H1 (cell line): ENCODE measurements around the gene RPS6KA4. TPM values are rescaled to one million over a fixed set of nuclear protein-coding genes. Genes with fewer than 3 reads are reported as not detected.

Experiments
- CTCF ChIA-PET: fragments of 300-600 bp; sonication (Branson Sonifier 250); formaldehyde crosslinking; loops from one replicate; lab custom pipeline; 2021; ENCODE audit not compliant: partially characterized antibody; lab: Charles Lee
- POLR2A ChIA-PET: fragments of 300-600 bp; sonication (Branson Sonifier 250); formaldehyde crosslinking; loops from one replicate; lab custom pipeline; 2021; ENCODE audit warnings: inconsistent platforms; ENCODE audit not compliant: partially characterized antibody; lab: Charles Lee
- DNase-seq, 2 experiments: peaks; one replicate each; pipeline versions ENCODE4 v3.0.0 to v3.0.0-alpha.2; 2010 to 2022; ENCODE audit warnings: low spot score in 2 of 2, low read depth in 1 of 2, mixed read lengths in 1 of 2
- FAIRE-seq: peaks from 2 replicates; lab custom pipeline; 2011; peaks lifted over from hg19 to GRCh38; lab: Jason Lieb, UNC
- H2AFZ ChIP-seq: 2 replicates; pipeline ENCODE4 v1.8.1; 2012; ENCODE audit warnings: low read length, inconsistent platforms
- H2AK5ac ChIP-seq: 2 replicates; pipeline ENCODE4 v1.6.1; 2013; ENCODE audit warnings: low read depth, low read length
- H2BK120ac ChIP-seq: replicated peaks from 2 replicates; pipeline ENCODE3; 2013; ENCODE audit warnings: low read depth, low read length, inconsistent platforms
- H2BK12ac ChIP-seq: 2 replicates; pipeline ENCODE4 v1.6.1; 2013; ENCODE audit warnings: low read depth, low read length
- H2BK15ac ChIP-seq: 2 replicates; pipeline ENCODE4 v1.6.1; 2013; ENCODE audit warnings: low read length
- H2BK20ac ChIP-seq: 2 replicates; pipeline ENCODE4 v1.6.1; 2013; ENCODE audit warnings: low read length
- H2BK5ac ChIP-seq: 2 replicates; pipeline ENCODE4 v1.6.1; 2013; ENCODE audit warnings: low read depth, low read length
- H3K14ac ChIP-seq: 2 replicates; pipeline ENCODE4 v1.6.1; 2013; ENCODE audit warnings: inconsistent platforms; ENCODE audit not compliant: insufficient read length
- H3K18ac ChIP-seq: 2 replicates; pipeline ENCODE4 v1.6.1; 2013; ENCODE audit warnings: low read length; ENCODE audit errors: extremely low read depth
- H3K23ac ChIP-seq: 2 replicates; pipeline ENCODE4 v1.6.1; 2013; ENCODE audit warnings: inconsistent platforms; ENCODE audit not compliant: insufficient read length
- H3K23me2 ChIP-seq: 2 replicates; pipeline ENCODE4 v1.6.1; 2013; ENCODE audit warnings: low read depth, low read length
- H3K27ac ChIP-seq: 2 replicates; pipeline ENCODE4 v1.6.1; 2011; ENCODE audit warnings: low read depth, low read length, inconsistent platforms
- H3K27me3 ChIP-seq, 4 experiments: replicated peaks in 1 of 4; 1 replicate in 1 of 4; 2 replicates in 3 of 4; pipeline versions ENCODE4 v1.6.1 to v1.8.1; 2011 to 2013; ENCODE audit warnings: low read length in 3 of 4, mild to moderate bottlenecking in 3 of 4, inconsistent platforms in 2 of 4, mixed read lengths in 2 of 4, moderate library complexity in 1 of 4; ENCODE audit not compliant: control insufficient read depth in 3 of 4, insufficient read depth in 3 of 4; ENCODE audit errors: extremely low read depth in 1 of 4
- H3K36me3 ChIP-seq, 4 experiments: 2 replicates each; pipeline versions ENCODE4 v1.6.1 to v1.8.1; 2011 to 2013; ENCODE audit warnings: mild to moderate bottlenecking in 4 of 4, low read length in 3 of 4, moderate library complexity in 2 of 4, control low read depth in 1 of 4, inconsistent platforms in 1 of 4; ENCODE audit not compliant: insufficient read depth in 4 of 4, control insufficient read depth in 2 of 4
- H3K4ac ChIP-seq: replicated peaks from 2 replicates; pipeline ENCODE3; 2013; ENCODE audit warnings: low read length, low read depth, mixed read lengths, inconsistent platforms; ENCODE audit not compliant: insufficient read length
- H3K4me1 ChIP-seq, 4 experiments: replicated peaks in 1 of 4; 1 replicate in 1 of 4; 2 replicates in 3 of 4; pipeline versions ENCODE4 v1.6.1 to v1.8.1; 2011 to 2013; ENCODE audit warnings: low read length in 3 of 4, inconsistent platforms in 2 of 4, mixed read lengths in 1 of 4; ENCODE audit not compliant: insufficient read depth in 4 of 4, control insufficient read depth in 3 of 4
- H3K4me2 ChIP-seq, 2 experiments: 2 replicates each; pipeline versions ENCODE4 v1.6.1 to v1.8.1; 2011 to 2013; ENCODE audit warnings: low read depth in 2 of 2, low read length in 2 of 2, control low read depth in 1 of 2, inconsistent platforms in 1 of 2, mild to moderate bottlenecking in 1 of 2; ENCODE audit not compliant: insufficient read depth in 1 of 2
- H3K4me3 ChIP-seq, 4 experiments: fragments of 200-600, 300-600 bp in 1 of 4; sonication (generic), shearing (Covaris generic), sonication (Bioruptor Twin) in 1 of 4; 2 replicates each; pipeline versions ENCODE4 v1.5.1 to v1.8.1; 2011 to 2016; ENCODE audit warnings: low read length in 4 of 4, low read depth in 3 of 4, control low read depth in 2 of 4, inconsistent platforms in 2 of 4, mild to moderate bottlenecking in 2 of 4, mixed read lengths in 1 of 4, moderate library complexity in 1 of 4; ENCODE audit not compliant: insufficient read depth in 2 of 4; ENCODE audit errors: extremely low read depth in 1 of 4
- H3K56ac ChIP-seq: replicated peaks from 2 replicates; pipeline ENCODE3; 2013; ENCODE audit warnings: low read depth, mild to moderate bottlenecking, mixed read lengths, low read length, inconsistent platforms; ENCODE audit not compliant: insufficient read length
- H3K79me1 ChIP-seq: 2 replicates; pipeline ENCODE4 v1.6.1; 2013; ENCODE audit warnings: low read depth, low read length, control low read depth
- H3K79me2 ChIP-seq, 2 experiments: 2 replicates each; pipeline versions ENCODE4 v1.6.1 to v1.8.1; 2012 to 2013; ENCODE audit warnings: low read length in 2 of 2, mild to moderate bottlenecking in 2 of 2, inconsistent platforms in 1 of 2; ENCODE audit not compliant: insufficient read depth in 2 of 2, control insufficient read depth in 1 of 2
- H3K9ac ChIP-seq, 4 experiments: replicated peaks in 1 of 4; 1 replicate in 1 of 4; 2 replicates in 3 of 4; pipeline versions ENCODE4 v1.6.1 to v1.8.1; 2011 to 2013; ENCODE audit warnings: low read depth in 3 of 4, low read length in 3 of 4, control low read depth in 2 of 4, mild to moderate bottlenecking in 2 of 4, moderate library complexity in 2 of 4, inconsistent platforms in 1 of 4; ENCODE audit errors: extremely low read depth in 1 of 4
- H3K9me3 ChIP-seq, 2 experiments: 2 replicates each; pipeline versions ENCODE4 v1.6.1 to v1.8.1; 2012 to 2013; ENCODE audit warnings: mild to moderate bottlenecking in 2 of 2, moderate library complexity in 2 of 2, control low read depth in 1 of 2, inconsistent platforms in 1 of 2, low read depth in 1 of 2, low read length in 1 of 2, mixed read lengths in 1 of 2; ENCODE audit not compliant: insufficient read depth in 2 of 2
- H4K20me1 ChIP-seq, 2 experiments: replicated peaks in 1 of 2; 2 replicates each; pipeline versions ENCODE3 to v1.8.1; 2011 to 2013; ENCODE audit warnings: inconsistent platforms in 2 of 2, low read length in 2 of 2, mild to moderate bottlenecking in 1 of 2; ENCODE audit not compliant: insufficient read depth in 2 of 2, control insufficient read depth in 1 of 2
- H4K5ac ChIP-seq: 2 replicates; pipeline ENCODE4 v1.6.1; 2013; ENCODE audit warnings: low read length, low read depth, mixed read lengths, inconsistent platforms; ENCODE audit not compliant: insufficient read length
- H4K8ac ChIP-seq: 2 replicates; pipeline ENCODE4 v1.8.0; 2013; ENCODE audit warnings: mild to moderate bottlenecking, moderate library complexity, low read length, inconsistent platforms; ENCODE audit not compliant: insufficient read depth; ENCODE audit errors: extremely low read depth
- H4K91ac ChIP-seq: replicated peaks from 2 replicates; pipeline ENCODE3; 2013; ENCODE audit warnings: low read length, mixed read lengths, inconsistent platforms; ENCODE audit not compliant: insufficient read length
- CREB1 ChIP-seq: IDR thresholded peaks from 2 replicates; pipeline ENCODE4 v1.6.1; 2012; ENCODE audit warnings: inconsistent platforms
- EP300 ChIP-seq, 2 experiments: IDR thresholded peaks; 1 replicate in 1 of 2; 2 replicates in 1 of 2; pipeline ENCODE4 v1.6.1; 2011 to 2012; ENCODE audit warnings: low read depth in 2 of 2, low read length in 2 of 2, mild to moderate bottlenecking in 2 of 2, borderline replicate concordance in 1 of 2, inconsistent platforms in 1 of 2, moderate library complexity in 1 of 2
- RXRA ChIP-seq: IDR thresholded peaks from 2 replicates; pipeline ENCODE4 v1.6.1; 2011; ENCODE audit warnings: low read depth, mild to moderate bottlenecking, low read length, moderate library complexity; ENCODE audit not compliant: insufficient read depth
- SIN3A ChIP-seq, 2 experiments: IDR thresholded peaks in 1 of 2; conservative IDR thresholded peaks in 1 of 2; 2 replicates each; pipeline ENCODE4 v1.6.1; 2011 to 2012; ENCODE audit warnings: low read length in 2 of 2, improper control_type of control experiment in 1 of 2, low read depth in 1 of 2, mild to moderate bottlenecking in 1 of 2
- SIX5 ChIP-seq: IDR thresholded peaks from 2 replicates; pipeline ENCODE4 v1.6.1; 2011; ENCODE audit warnings: mild to moderate bottlenecking, low read depth, low read length
- WGBS, 2 experiments: shearing (Covaris generic) in 1 of 2; methylation state at CpG; one replicate each; pipeline versions ENCODE4 v1.1.6 to v1.1.7; 2013 to 2015; ENCODE audit warnings: low lambda C conversion rate in 2 of 2, mixed read lengths in 2 of 2, inconsistent platforms in 1 of 2, low coverage in 1 of 2, missing lambda C conversion rate in 1 of 2; ENCODE audit not compliant: insufficient replicate concordance in 2 of 2, insufficient coverage in 1 of 2, insufficient read length in 1 of 2; ENCODE audit errors: extremely low coverage in 1 of 2, missing lambda C conversion rate in 1 of 2; 5-methylcytosine and 5-hydroxymethylcytosine counted together
- polyA plus RNA-seq, 7 experiments: library from polyadenylated mRNA; depleted of rRNA in 3 of 7; stranded (reverse) in 5 of 7; unstranded in 2 of 7; fragments of >200 nt in 5 of 7; fragments of 200-250 nt in 2 of 7; gene quantifications; 1 replicate in 5 of 7; 2 replicates in 1 of 7; 4 replicates in 1 of 7; pipeline versions ENCODE4 v1.2.1 to v1.2.3, GENCODE V29; 2011 to 2013; ENCODE audit warnings: missing spikeins in 2 of 7, mixed read lengths in 2 of 7
- total RNA-seq: library from RNA; stranded (reverse); fragmentation: NEBNext Ultra II Directional; extraction: Animal tissue kit (Norgen Biotek cat#: 25700); gene quantifications from 2 replicates; pipeline ENCODE4 v1.2.1, GENCODE V29; 2021
- TF ChIP-seq, protein P1 (sequence below), 3 experiments: IDR thresholded peaks; 1 replicate in 2 of 3; 2 replicates in 1 of 3; pipeline versions ENCODE4 v1.5.1 to v1.6.1; 2011; ENCODE audit warnings: low read length in 3 of 3, mild to moderate bottlenecking in 3 of 3, inconsistent platforms in 2 of 3, low read depth in 1 of 3, moderate library complexity in 1 of 3; ENCODE audit not compliant: insufficient read depth in 1 of 3; ENCODE audit errors: control extremely low read depth in 1 of 3

Gene RPS6KA4
- total and polyA plus RNA-seq, 2 of the 8 experiments (the other 6 are each of a cell fraction or from before 2014, with no cell fraction given) = 8.2 to 12.6 TPM

DNA sequence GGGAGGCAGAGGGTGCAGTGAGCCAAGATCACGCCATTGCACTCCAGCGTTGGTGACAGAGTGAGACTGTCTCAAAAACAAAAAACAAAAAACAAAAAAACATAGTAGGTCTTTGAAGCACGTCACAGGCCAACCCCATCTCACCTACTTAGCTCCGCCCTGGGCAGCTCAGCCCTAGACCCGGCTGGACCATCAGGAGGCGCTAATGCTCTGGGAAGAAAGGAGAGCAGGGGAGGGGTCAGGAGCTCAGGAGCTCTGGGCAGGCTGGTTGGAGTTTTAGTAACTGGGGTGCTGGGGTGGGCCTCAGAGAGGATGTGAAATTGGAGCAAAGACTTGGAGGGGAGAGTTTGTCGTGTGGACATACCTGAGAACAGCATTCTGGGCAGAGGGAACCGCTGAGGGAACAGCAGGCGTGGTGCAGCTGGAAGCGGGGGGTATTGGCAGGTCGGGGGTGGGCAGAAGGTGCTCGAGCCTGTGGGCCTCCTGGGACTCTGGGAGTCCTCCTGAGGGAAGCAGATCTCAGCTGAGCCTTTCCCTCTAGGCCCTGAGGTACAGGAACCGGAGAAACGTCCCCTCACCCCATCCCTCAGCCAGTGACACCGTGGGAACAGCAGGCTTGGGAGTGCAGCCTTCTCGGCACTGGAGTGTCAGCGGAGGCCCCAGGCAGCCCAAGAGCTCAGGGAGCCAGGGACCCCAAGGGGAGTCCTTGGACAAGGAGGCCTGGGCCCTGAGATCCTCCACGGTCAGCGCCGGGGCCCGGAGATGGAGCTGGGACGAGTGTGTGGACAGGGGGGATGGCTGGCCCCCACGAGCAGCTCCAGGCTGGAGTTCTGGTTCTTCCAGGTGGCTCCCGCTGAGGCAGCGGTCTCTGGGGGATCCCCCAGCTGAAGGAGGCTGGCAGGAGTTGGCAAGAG is 2.2 kb upstream of the RPS6KA4 start:
- ChIA-PET CTCF (interaction anchor here (0.7 to 37.6 kb wide), 53 partner anchors 8 to 1938 kb away, joined by 3 to 614 read pairs (median 5); partner anchors contain the start of genes CATSPERZ, CCDC88B, ESRRA and NUDT22), POLR2A (interaction anchor here (0.5 to 6.2 kb wide), 11 partner anchors 8 to 506 kb away, joined by 3 to 47 read pairs (median 3); partner anchors contain the start of genes ESRRA, PRDX5 and TRMT112)
- H3K4me3 ChIP-seq = no peak overlapping the region
- no peak overlapping the region for H2AK5ac ChIP-seq
- H3K23ac ChIP-seq = no peak overlapping the region
- no peaks in the 10 kb centered on the region for H3K27me3 ChIP-seq
- H3K4me1 ChIP-seq = peaks cover 0 to 39% (median 30%) of the 10 kb centered on the region in 4 experiments; a peak in 6 of 7 replicates
- no peak overlapping the region; the same call in 1 of the 2 replicates for H4K8ac ChIP-seq
- no peak overlapping the region for H3K27ac ChIP-seq
- no peak overlapping the region for H4K5ac ChIP-seq
- H3K9ac ChIP-seq = no peak overlapping the region
- H3K56ac ChIP-seq = no peak overlapping the region
- peak in 1 of 2 experiments; percentile 91 for DNase-seq
- H3K18ac ChIP-seq = peak overlapping the region; percentile 71
- H3K14ac ChIP-seq = no peak overlapping the region
- peak overlapping the region; percentile 52 for H4K91ac ChIP-seq
- H2AFZ ChIP-seq = no peak overlapping the region
- no peak overlapping the region for H3K4me2 ChIP-seq
- H3K23me2 ChIP-seq = peaks cover 7% of the 10 kb centered on the region; the same call in 1 of the 2 replicates
- H2BK120ac ChIP-seq = no peak overlapping the region
- H3K79me2 ChIP-seq = no peaks in the 10 kb centered on the region
- peaks cover 0 to 1% of the 10 kb centered on the region in 2 experiments for H4K20me1 ChIP-seq
- peak overlapping the region; percentile 19; the same call in 1 of the 2 replicates for H2BK15ac ChIP-seq
- H3K79me1 ChIP-seq = no peaks in the 10 kb centered on the region
- peak overlapping the region; percentile 88; the same call in 1 of the 2 replicates for H2BK12ac ChIP-seq
- H3K4ac ChIP-seq = no peak overlapping the region
- peak; percentile 77 for FAIRE-seq
- no peaks in the 10 kb centered on the region for H3K9me3 ChIP-seq
- peak overlapping the region; percentile 71 for H2BK5ac ChIP-seq
- WGBS, 2 experiments = 67% methylated on average over 25 of the region's 25 CpGs; no CpG with 5 or more reads in 1 of the 2 experiments
- peaks cover 0 to 4% (median 0%) of the 10 kb centered on the region in 4 experiments; a peak in 2 of 8 replicates for H3K36me3 ChIP-seq
- 0 out of 2 replicates have a peak overlapping the region, but pooled peaks have one; percentile 3 for H2BK20ac ChIP-seq
- no peak for TF ChIP-seq SIX5
- peak; percentile 64; the same call in 1 of the 2 replicates for TF ChIP-seq CREB1
- TF ChIP-seq, protein P1, sequence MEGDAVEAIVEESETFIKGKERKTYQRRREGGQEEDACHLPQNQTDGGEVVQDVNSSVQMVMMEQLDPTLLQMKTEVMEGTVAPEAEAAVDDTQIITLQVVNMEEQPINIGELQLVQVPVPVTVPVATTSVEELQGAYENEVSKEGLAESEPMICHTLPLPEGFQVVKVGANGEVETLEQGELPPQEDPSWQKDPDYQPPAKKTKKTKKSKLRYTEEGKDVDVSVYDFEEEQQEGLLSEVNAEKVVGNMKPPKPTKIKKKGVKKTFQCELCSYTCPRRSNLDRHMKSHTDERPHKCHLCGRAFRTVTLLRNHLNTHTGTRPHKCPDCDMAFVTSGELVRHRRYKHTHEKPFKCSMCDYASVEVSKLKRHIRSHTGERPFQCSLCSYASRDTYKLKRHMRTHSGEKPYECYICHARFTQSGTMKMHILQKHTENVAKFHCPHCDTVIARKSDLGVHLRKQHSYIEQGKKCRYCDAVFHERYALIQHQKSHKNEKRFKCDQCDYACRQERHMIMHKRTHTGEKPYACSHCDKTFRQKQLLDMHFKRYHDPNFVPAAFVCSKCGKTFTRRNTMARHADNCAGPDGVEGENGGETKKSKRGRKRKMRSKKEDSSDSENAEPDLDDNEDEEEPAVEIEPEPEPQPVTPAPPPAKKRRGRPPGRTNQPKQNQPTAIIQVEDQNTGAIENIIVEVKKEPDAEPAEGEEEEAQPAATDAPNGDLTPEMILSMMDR (IDR thresholded peaks at IDR 0.05; ENCODE audit: control extremely low read depth in 1 of 3, insufficient read depth in 1 of 3, low read depth in 1 of 3, low read length in 3 of 3) = peak in 2 of 3 experiments; percentile 86 to 92; a peak in 3 of 4 replicates
- no peak for TF ChIP-seq RXRA
- 0 out of 4 replicates have a peak, but pooled peaks of 1 of the 2 experiments have one; percentile 27 for TF ChIP-seq SIN3A (conservative IDR thresholded peaks at IDR 0.05 in 1 of 2, IDR thresholded peaks at IDR 0.05 in 1 of 2; ENCODE audit: low read depth in 1 of 2, low read length in 2 of 2)
- TF ChIP-seq EP300 (IDR thresholded peaks at IDR 0.05; ENCODE audit: borderline replicate concordance in 1 of 2, low read depth in 2 of 2, low read length in 2 of 2) = no peak
